Activated CD4-positive, alpha-beta T cell treated with anti-CD3 and anti-CD28 coated beads for 36 hours (primary cell): Measurements from ENCODE around the gene CUX1. TPM values are rescaled to one million over a fixed set of nuclear protein-coding genes. Genes with fewer than 3 reads are reported as not detected.
"Not testable (repeated sequence)": the region's sequence is repeated elsewhere in the genome, so short reads cannot be mapped to it uniquely, and the experiment has no call there.

Experiments
- ATAC-seq: fragments of 200-7000 bp; cut with Tn5 transposase; one replicate; pipeline ENCODE4 v1.10.0; 2021; ENCODE audit warnings: mild to moderate bottlenecking, moderate library complexity
- CTCF ChIA-PET: fragments of 350-600 bp; sonication (Branson Sonifier 250); formaldehyde crosslinking; loops from one replicate; lab custom pipeline; 2021; ENCODE audit warnings: antibody characterized with exemption; lab: Charles Lee
- POLR2A ChIA-PET: fragments of 350-600 bp; sonication (Branson Sonifier 250); formaldehyde crosslinking; loops from one replicate; lab custom pipeline; 2021; ENCODE audit warnings: antibody characterized with exemption, inconsistent platforms; lab: Charles Lee
- DNase-seq: peaks from one replicate; pipeline ENCODE4 v3.0.0-alpha.2; 2020
- H3K27ac Mint-ChIP-seq: one replicate; pipeline ENCODE4 v1.8.0; 2021; ENCODE audit warnings: mixed read lengths
- H3K27me3 Mint-ChIP-seq: one replicate; pipeline ENCODE4 v1.8.0; 2021; ENCODE audit warnings: mixed read lengths
- H3K36me3 Mint-ChIP-seq: one replicate; pipeline ENCODE4 v1.8.0; 2021; ENCODE audit warnings: low read depth, mixed read lengths
- H3K4me1 Mint-ChIP-seq: one replicate; pipeline ENCODE4 v1.8.0; 2021; ENCODE audit warnings: mixed read lengths
- H3K4me3 Mint-ChIP-seq: one replicate; pipeline ENCODE4 v1.8.0; 2021; ENCODE audit warnings: mild to moderate bottlenecking, moderate library complexity, mixed read lengths
- H3K9me3 Mint-ChIP-seq: one replicate; pipeline ENCODE4 v1.8.0; 2021; ENCODE audit warnings: low read depth, mixed read lengths
- intact Hi-C, 2 experiments: fragments of 100-400 bp; cut with DNase I in 1 of 2; cut with micrococcal nuclease in 1 of 2; formaldehyde crosslinking; loops; one replicate each; pipeline versions ENCODE4 v1.14.2 to v1.15.1; 2022 to 2024; cut with DNase I, micrococcal nuclease
- total RNA-seq, 2 experiments: library from RNA; stranded (reverse); gene quantifications; one replicate each; pipeline ENCODE4 v1.2.3, GENCODE V29; 2021

Gene CUX1
- total RNA-seq, 2 experiments from 2014 or later = 21.6 to 23.5 TPM

DNA sequence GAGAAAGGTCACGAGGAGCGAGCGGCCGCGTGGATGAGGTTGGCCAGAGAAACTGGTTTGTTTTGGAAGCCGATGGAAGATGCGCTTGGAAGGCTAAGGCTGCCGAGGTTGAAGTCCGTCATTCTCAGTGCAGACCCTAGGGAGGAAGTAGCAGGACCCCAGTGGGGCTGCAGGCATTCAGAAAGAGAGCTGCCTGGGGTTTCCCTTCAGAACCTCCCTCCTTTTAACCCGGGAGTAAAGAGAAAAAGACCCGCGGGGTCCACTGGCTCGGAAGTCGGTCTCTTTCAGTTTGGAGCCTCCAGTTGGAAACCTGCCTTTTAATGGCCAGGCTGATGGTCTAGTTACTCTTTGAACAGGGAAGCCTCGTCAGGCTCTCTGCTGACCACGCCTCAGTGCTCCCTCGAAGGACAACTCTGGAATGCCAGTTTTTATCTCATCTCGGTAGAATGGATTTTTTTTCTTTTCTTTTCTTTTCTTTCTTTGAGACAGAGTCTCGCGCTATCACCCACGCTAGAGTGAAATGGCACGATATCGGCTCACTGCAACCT, 188.6 kb downstream of the CUX1 start:
- H3K27me3 Mint-ChIP-seq = no peaks in the 10 kb centered on the region
- ATAC-seq (no peak), DNase-seq (no peak)
- no peak overlapping the region for H3K4me3 Mint-ChIP-seq
- H3K9me3 Mint-ChIP-seq = no peaks in the 10 kb centered on the region
- H3K27ac Mint-ChIP-seq = no peak overlapping the region
- ChIA-PET CTCF (interaction anchor here (0.7 kb wide), 1 partner anchor 352 kb away, joined by 3 read pairs; no protein-coding TSS in a partner anchor), POLR2A (no interaction called here)
- H3K4me1 Mint-ChIP-seq = no peaks in the 10 kb centered on the region
- intact Hi-C loops = no loop called here
- H3K36me3 Mint-ChIP-seq = no peaks in the 10 kb centered on the region

DNA sequence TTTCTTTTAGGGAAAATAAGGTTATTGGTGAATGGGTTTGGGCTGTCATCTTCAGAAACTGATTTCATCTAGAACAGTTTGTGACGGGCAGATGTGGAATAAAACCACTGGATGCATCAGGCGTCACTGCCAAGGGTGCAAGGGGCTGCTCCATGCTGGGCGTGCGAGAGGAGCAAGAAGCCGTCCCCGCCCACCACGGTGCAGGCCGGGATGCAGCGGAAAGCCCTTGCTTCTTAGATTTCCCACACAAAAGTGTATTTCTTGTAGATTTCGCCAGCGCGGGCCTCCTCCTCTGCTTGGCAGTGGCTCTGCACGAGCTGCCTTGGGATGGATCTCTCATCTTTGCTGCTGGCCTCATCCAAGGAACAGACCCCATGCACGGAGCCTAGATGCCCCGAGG, 189.3 kb downstream of the CUX1 start:
- ChIA-PET CTCF (no interaction called here), POLR2A (no interaction called here)

DNA sequence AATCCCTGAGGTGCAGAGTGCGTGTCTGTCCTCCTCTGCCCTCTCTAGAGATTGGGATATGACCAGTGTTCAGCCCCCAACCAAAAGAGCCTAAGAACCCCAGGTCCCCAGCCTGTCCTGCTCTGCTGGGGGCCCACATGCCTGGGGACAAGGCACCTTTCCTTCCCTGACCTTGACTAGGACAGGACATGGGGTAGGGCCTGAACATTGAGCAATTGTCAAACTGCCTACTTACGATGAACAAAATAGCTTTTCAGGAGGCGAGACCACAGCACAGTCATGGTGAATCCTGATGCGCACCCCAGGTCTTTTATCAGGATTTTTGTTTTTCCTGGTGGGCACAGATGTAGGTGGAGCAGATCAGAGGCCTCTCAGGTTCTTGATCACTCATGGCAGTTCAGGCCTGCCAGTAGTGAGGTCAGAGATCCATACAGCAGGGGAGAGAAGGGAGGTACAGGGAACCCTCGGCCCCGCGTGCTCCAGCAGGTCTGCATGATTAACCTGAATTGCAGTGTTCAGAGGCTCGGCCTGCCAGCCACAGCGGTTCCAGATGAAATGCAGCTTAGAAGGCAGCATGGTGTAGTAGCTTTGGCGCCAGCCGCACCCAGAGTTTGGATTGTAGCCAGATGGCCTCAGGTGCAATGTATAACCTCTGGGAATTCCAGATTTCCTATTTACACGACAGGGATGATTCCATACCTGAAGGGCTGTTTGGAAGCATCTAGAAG, 191.3 kb downstream of the CUX1 start:
- H3K36me3 Mint-ChIP-seq = no peaks in the 10 kb centered on the region
- H3K27ac Mint-ChIP-seq = no peak overlapping the region
- ChIA-PET CTCF (no interaction called here), POLR2A (no interaction called here)
- intact Hi-C loops = no loop called here
- DNase-seq = no peak
- H3K9me3 Mint-ChIP-seq = no peaks in the 10 kb centered on the region
- H3K4me1 Mint-ChIP-seq = no peaks in the 10 kb centered on the region
- no peaks in the 10 kb centered on the region for H3K27me3 Mint-ChIP-seq
- H3K4me3 Mint-ChIP-seq = no peak overlapping the region
- no peak for ATAC-seq

More for the DNA sequence above, 189.3 kb downstream of the CUX1 start:
- no peaks in the 10 kb centered on the region for H3K9me3 Mint-ChIP-seq
- no peak overlapping the region for H3K4me3 Mint-ChIP-seq
- ATAC-seq (no peak), DNase-seq (no peak)
- intact Hi-C loops = no loop called here
- H3K27me3 Mint-ChIP-seq = no peaks in the 10 kb centered on the region
- no peak overlapping the region for H3K27ac Mint-ChIP-seq
- H3K36me3 Mint-ChIP-seq = no peaks in the 10 kb centered on the region
- H3K4me1 Mint-ChIP-seq = no peaks in the 10 kb centered on the region

DNA sequence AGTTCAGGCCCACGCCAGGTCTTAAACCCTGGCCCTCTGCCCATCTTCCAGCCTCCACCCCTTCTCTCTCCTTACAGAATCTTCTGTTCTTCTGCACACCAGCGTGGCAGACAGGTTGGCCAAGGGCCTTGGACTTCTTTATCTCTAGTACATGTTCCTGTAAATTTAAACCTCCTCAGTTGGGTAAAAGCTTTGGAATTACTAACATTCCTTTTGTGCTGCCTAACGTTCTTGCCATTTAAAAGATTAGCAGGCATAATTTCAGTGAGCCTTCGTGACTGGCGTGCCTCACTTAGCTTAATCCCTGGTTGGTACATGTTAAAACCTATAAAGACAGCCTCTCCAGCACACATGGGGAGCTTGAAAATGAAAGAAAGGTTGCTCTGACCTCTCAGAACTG, 192.2 kb downstream of the CUX1 start:
- intact Hi-C loops = no loop called here
- no peaks in the 10 kb centered on the region for H3K36me3 Mint-ChIP-seq
- H3K4me3 Mint-ChIP-seq = no peak overlapping the region
- CTCF ChIA-PET = no interaction called here
- POLR2A ChIA-PET = no interaction called here
- ATAC-seq (no peak), DNase-seq (no peak)
- H3K4me1 Mint-ChIP-seq = no peaks in the 10 kb centered on the region
- H3K27me3 Mint-ChIP-seq = no peaks in the 10 kb centered on the region
- H3K27ac Mint-ChIP-seq = no peak overlapping the region
- H3K9me3 Mint-ChIP-seq = no peaks in the 10 kb centered on the region

DNA sequence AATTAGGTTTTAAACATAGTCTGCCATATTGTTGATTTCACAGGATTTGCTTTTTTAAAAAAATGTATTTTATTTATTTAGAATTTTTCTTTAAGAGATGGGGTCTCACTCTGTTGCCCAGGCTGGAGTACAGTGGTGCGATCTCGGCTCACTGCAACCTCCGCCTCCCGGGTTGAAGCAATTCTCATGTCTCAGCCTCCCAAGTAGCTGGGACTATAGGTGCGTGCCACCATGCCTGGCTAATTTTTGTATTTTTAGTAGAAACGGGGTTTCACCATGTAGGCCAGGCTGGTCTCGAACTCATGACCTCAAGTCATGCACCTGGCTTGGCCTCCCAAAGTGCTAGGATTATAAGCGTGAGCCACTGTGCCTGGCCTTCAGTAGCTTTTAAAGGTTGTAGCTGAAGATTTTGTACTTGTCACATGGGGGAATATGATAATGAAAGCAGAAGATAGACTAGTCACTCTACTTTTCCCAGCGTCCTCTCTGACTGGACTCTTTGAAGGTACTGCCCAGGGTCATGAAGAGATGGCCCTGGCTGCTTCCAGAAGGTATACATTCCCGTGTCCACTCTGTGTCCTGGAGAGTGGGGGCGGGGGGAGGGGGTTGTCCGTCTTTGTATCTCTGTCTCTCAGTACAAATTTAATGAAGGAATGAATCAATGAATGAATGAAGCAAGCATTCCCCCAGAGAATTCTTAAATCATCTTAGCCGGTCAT, 194.8 kb downstream of the CUX1 start:
- not testable (repeated sequence) for H3K4me1 Mint-ChIP-seq

DNA sequence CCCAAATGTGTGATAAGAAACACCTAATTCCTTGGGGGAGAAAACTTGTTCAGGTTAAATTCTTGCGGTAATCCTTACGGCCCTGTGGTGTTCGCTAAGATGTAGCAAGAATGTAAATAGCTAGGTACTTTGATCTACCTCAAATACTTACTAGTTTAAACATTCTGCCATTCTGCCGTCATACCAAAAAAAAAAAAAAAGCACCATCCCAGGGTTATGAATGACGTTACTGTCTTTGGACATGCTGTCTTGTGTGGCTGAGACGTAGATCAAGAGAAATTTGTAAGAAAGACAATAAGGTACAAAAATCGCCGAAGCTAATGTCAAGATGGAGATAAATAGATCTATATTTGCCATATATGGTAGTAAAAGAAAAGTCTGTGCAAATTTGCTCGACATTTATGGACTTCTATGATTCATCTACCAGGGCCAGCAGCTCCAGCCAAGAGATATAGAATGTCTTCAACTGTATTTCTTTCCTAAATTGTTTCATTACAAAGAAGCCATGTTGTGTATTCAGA, 195.6 kb downstream of the CUX1 start:
- no peak for DNase-seq
- ChIA-PET CTCF (interaction anchor here (0.7 kb wide), 1 partner anchor 11 kb away, joined by 3 read pairs; no protein-coding TSS in a partner anchor), POLR2A (no interaction called here)
- Mint-ChIP-seq H3K4me1 (no peaks in the 10 kb centered on the region), H3K27ac (no peak overlapping the region), H3K4me3 (no peak overlapping the region), H3K27me3 (no peaks in the 10 kb centered on the region), H3K9me3 (no peaks in the 10 kb centered on the region), H3K36me3 (no peaks in the 10 kb centered on the region)
- ATAC-seq = no peak
- intact Hi-C loops = no loop called here

More for the DNA sequence above, 194.8 kb downstream of the CUX1 start:
- H3K4me3 Mint-ChIP-seq, DNase-seq, H3K27me3 Mint-ChIP-seq, intact Hi-C loops, H3K27ac Mint-ChIP-seq, H3K36me3 Mint-ChIP-seq, ATAC-seq, POLR2A ChIA-PET, H3K9me3 Mint-ChIP-seq: not testable (repeated sequence)
- CTCF ChIA-PET = interaction anchor here (0.7 kb wide), 1 partner anchor 12 kb away, joined by 3 read pairs; no protein-coding TSS in a partner anchor

DNA sequence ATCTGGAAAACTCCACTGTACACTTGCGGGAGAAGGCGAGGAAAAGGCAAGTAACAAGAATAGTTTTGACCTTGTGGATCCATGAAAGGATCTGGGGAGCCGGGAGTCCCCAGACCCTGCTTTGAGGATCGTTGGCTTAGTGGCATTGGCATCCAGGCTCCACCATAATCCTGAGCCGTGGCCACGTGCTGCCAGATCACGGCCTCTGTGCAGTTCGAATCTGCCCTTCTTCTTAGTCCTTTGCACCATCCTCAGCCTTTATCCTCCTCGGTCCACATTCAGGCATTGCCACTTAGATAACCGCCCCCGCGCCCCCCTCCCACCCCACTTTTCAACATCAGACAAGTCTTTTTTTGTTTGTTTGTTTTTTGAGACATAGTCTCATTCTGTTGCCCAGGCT, 201.4 kb downstream of the CUX1 start:
- POLR2A ChIA-PET = no interaction called here
- no peaks in the 10 kb centered on the region for H3K27me3 Mint-ChIP-seq

DNA sequence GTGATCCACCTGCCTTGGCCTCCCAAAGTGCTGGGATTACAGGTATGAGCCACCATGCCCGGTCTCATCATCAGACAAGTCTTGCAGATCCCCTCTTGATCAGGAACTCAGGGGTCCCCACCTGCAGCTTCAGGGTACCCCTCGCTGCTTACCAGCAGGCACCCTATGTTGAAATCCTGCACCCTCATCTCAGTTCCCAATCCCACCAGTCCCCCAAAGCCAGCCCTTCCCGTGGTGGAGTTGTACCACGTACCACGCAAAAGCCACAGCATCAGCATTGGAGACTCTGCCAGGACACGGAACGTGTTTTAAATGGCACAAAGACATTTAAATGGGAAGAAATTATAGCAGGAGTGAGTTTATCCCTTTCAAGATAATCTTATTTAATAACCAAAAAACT, 202.0 kb downstream of the CUX1 start:
- intact Hi-C loops = no loop called here
- CTCF ChIA-PET = no interaction called here
- ATAC-seq = no peak
- no peak for DNase-seq
- Mint-ChIP-seq H3K9me3 (no peaks in the 10 kb centered on the region), H3K4me1 (peaks cover 4% of the 10 kb centered on the region), H3K27ac (no peak overlapping the region), H3K27me3 (no peaks in the 10 kb centered on the region), H3K4me3 (no peak overlapping the region), H3K36me3 (no peaks in the 10 kb centered on the region)
- POLR2A ChIA-PET = no interaction called here

More for the DNA sequence above, 201.4 kb downstream of the CUX1 start:
- CTCF ChIA-PET = no interaction called here
- Mint-ChIP-seq H3K9me3 (no peaks in the 10 kb centered on the region), H3K27ac (no peak overlapping the region), H3K4me3 (no peak overlapping the region), H3K36me3 (no peaks in the 10 kb centered on the region), H3K4me1 (peaks cover under 1% of the 10 kb centered on the region)
- DNase-seq (no peak), ATAC-seq (no peak)
- intact Hi-C loops = no loop called here

DNA sequence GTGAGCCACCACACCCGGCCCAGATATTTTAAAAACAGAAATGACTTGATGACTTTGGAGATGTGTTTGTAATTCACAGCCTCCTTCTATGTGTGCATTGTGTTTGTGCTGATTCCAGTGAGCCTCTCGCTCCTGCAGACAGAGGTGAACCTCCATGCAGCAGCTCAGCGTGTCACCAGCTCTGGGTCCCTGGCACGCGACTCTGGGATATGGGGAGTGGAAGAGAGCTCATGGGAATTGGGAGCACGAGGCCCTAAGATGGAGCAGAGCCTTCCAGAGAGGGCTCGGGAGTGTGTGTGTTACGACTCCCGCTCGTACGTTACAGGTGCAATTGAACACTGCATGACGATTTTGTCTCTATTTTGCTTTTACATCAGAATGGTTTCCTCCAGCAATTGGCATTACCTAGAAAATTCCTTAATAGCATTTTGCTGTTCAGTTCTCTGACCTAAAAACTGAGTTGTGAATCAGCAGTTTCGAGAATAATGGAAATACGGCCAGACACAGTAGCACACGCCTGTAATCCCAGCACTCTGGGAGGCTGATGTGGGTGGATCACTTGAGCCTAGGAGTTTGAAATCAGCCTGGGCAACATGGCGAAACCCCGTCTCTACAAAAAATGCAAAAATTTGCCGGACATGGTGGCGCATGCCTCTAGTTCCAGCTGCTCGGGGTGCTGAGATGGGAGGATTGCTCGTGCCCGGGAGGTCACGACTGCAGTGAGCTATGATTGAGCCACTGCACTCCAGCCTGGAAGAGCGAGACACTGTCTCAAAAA, 204.6 kb downstream of the CUX1 start:
- H3K4me3 Mint-ChIP-seq = no peak overlapping the region

DNA sequence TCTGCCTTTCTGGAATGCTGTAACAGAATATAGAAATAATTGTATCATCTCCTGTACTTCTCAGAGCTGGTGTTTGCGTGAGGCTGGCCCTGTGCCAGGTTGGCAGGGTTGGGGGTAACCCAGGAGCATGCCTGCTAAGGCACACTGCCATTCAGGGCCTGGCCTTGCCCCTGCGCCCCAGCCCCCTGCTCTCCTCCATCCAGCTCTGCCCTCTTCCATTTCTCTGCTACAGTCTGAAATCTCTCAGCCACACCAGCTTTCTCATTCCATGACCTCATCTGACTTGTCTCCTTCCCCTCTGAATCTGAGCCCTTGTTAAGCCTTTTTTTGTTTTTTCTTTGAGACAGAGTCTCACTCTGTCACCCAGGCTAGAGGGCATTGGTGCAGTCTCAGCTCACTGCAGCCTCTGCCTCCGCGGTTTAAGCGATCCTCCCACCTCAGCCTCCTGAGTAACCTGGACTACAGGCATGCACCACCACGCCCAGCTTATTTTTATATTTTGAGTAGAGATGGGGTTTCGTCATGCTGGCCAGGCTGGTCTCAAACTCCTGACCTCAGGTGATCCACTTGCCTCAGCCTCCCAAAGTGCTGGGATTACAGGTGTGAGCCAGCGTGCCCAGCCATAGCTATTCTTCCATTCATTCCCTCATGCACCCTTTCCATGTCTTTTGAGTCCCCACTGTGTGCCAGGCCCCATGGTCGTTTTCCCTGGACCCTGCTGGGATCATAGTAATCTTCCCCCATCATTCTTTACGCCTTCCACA, 206.8 kb downstream of the CUX1 start:
- CTCF ChIA-PET = interaction anchor here (0.8 kb wide), 1 partner anchor 12 kb away, joined by 3 read pairs; no protein-coding TSS in a partner anchor
- Mint-ChIP-seq H3K9me3 (no peaks in the 10 kb centered on the region), H3K36me3 (no peaks in the 10 kb centered on the region), H3K27me3 (no peaks in the 10 kb centered on the region), H3K4me3 (no peak overlapping the region), H3K4me1 (peaks cover 9% of the 10 kb centered on the region), H3K27ac (no peak overlapping the region)
- POLR2A ChIA-PET = no interaction called here
- intact Hi-C loops = no loop called here
- DNase-seq (no peak), ATAC-seq (peak; percentile 49)

More for the DNA sequence above, 204.6 kb downstream of the CUX1 start:
- Mint-ChIP-seq H3K27me3 (no peaks in the 10 kb centered on the region), H3K4me1 (peaks cover 6% of the 10 kb centered on the region), H3K9me3 (no peaks in the 10 kb centered on the region), H3K27ac (no peak overlapping the region), H3K36me3 (no peaks in the 10 kb centered on the region)
- CTCF ChIA-PET = no interaction called here
- intact Hi-C loops = no loop called here
- ATAC-seq = no peak
- POLR2A ChIA-PET = no interaction called here
- no peak for DNase-seq
